Kidney (tissue), 22 donors: Measurements from ENCODE around the gene FAM98C. TPM values are rescaled to one million over a fixed set of nuclear protein-coding genes. Genes with fewer than 3 reads are reported as not detected.

Experiments used
- DNase-seq, 5 donors: peaks; one replicate each; pipeline ENCODE4 v3.0.0-alpha.2; 2013 to 2020
- FAIRE-seq: peaks from 2 replicates; lab custom pipeline; 2012; peaks lifted over from hg19 to GRCh38; lab: Jason Lieb, UNC
- H3K27ac ChIP-seq, 2 donors: one replicate each; pipeline ENCODE4 v1.7.0; 2013; ENCODE audit warnings: low read depth in 2 of 2, low read length in 2 of 2, inconsistent platforms in 1 of 2
- H3K27me3 ChIP-seq: one replicate; pipeline ENCODE4 v1.7.1; 2013; ENCODE audit warnings: low read length, inconsistent platforms; ENCODE audit not compliant: control insufficient read depth, insufficient read depth
- H3K36me3 ChIP-seq, 3 donors: one replicate each; pipeline versions ENCODE4 v1.7.0 to v1.7.1; 2013; ENCODE audit warnings: low read length in 3 of 3, control low read depth in 1 of 3, inconsistent platforms in 1 of 3; ENCODE audit not compliant: insufficient read depth in 3 of 3, control insufficient read depth in 2 of 3
- H3K4me1 ChIP-seq, 3 donors: one replicate each; pipeline versions ENCODE4 v1.7.0 to v1.7.1; 2013; ENCODE audit warnings: low read length in 3 of 3, inconsistent platforms in 1 of 3, low read depth in 1 of 3; ENCODE audit not compliant: control insufficient read depth in 2 of 3, insufficient read depth in 2 of 3
- H3K4me3 ChIP-seq, 3 donors: one replicate each; pipeline versions ENCODE4 v1.7.0 to v1.8.1; 2013; ENCODE audit warnings: low read length in 3 of 3, control low read depth in 1 of 3, inconsistent platforms in 1 of 3
- H3K9ac ChIP-seq, 3 donors: one replicate each; pipeline versions ENCODE4 v1.7.0 to v1.7.1; 2013; ENCODE audit warnings: low read length in 3 of 3, control low read depth in 1 of 3, inconsistent platforms in 1 of 3
- H3K9me3 ChIP-seq, 3 donors: one replicate each; pipeline versions ENCODE4 v1.7.0 to v1.7.1; 2013; ENCODE audit warnings: low read length in 3 of 3, control low read depth in 1 of 3, inconsistent platforms in 1 of 3; ENCODE audit not compliant: control insufficient read depth in 2 of 3, insufficient read depth in 1 of 3
- CTCF ChIP-seq: IDR thresholded peaks from 3 replicates; pipeline ENCODE4 v1.5.1; 2012; ENCODE audit warnings: mild to moderate bottlenecking, moderate library complexity, borderline replicate concordance; ENCODE audit not compliant: insufficient read depth; ENCODE audit errors: extremely low read depth
- intact Hi-C: fragments of 100-400 bp; cut with DNase I; formaldehyde crosslinking; loops from one replicate; pipeline ENCODE4 v1.11.1; 2022
- long read RNA-seq, 10 donors: library from polyadenylated mRNA in 1 of 10; unstranded in 1 of 10; transcript quantifications; one replicate each; pipeline ENCODE4 v2.0.0 and lab custom pipeline, GENCODE V29; 2021 to 2026
- polyA plus RNA-seq: library from polyadenylated mRNA; stranded (reverse); fragments of 350-450 nt; fragmentation: Illumina TruSeq; extraction: RNeasy Lipid Tissue Mini Kit (QIAGEN cat#74804); gene quantifications from one replicate; pipeline ENCODE4 v1.2.3, GENCODE V29; 2014; ENCODE audit warnings: low read depth, low replicate concordance; ENCODE audit not compliant: insufficient read depth
- total RNA-seq: library from RNA; stranded (reverse); fragmentation: NEBNext Ultra II Directional; extraction: Animal tissue kit (Norgen Biotek cat#: 25700); gene quantifications from one replicate; pipeline ENCODE4 v1.2.1, GENCODE V29; 2021
- donor health status: control.
- donor health status: control.
- donor health status: control.
- donor health status: control.
- donor health status: control.
- donor health status: DM: yes; HTN: yes; CAD: no.
- donor health status: Normal renal cell carcinoma (clear cell type).

Gene FAM98C
- total RNA-seq (22.3 TPM), polyA plus RNA-seq (25.2 TPM)
- long read RNA-seq, donor 1, partial matches to known transcripts = 0 of 4 reads
- long read RNA-seq, donor 1, other reads (novel, unspliced or antisense) = 0 of 4 reads
- long read RNA-seq, donor 2, full-length matches to known transcripts = 8 of 8 reads
- long read RNA-seq, donor 2, partial matches to known transcripts = 0 of 8 reads
- long read RNA-seq, donor 2, other reads (novel, unspliced or antisense) = 0 of 8 reads
- long read RNA-seq, donor 3, transcript FAM98C-201 (8 exons, 1,271 nt) = major isoform, 5 of 5 reads
- long read RNA-seq, donor 3, partial matches to known transcripts = 0 of 5 reads
- long read RNA-seq, donor 3, other reads (novel, unspliced or antisense) = 0 of 5 reads
- long read RNA-seq, donor 4, partial matches to known transcripts = 0 of 2 reads
- long read RNA-seq, donor 4, other reads (novel, unspliced or antisense) = 0 of 2 reads
- long read RNA-seq, donor 5 = 0 reads
- long read RNA-seq, donor 6, transcript FAM98C-201 (8 exons, 1,271 nt) = major isoform, 9 of 15 reads
- long read RNA-seq, donor 6, partial matches to known transcripts = 5 of 15 reads
- long read RNA-seq, donor 6, other reads (novel, unspliced or antisense) = 0 of 15 reads
- long read RNA-seq, donor 7, transcript FAM98C-201 (8 exons, 1,271 nt) = major isoform, 8 of 25 reads
- long read RNA-seq, donor 7, partial matches to known transcripts = 12 of 25 reads
- long read RNA-seq, donor 7, other reads (novel, unspliced or antisense) = 5 of 25 reads
- long read RNA-seq, donor 8, transcript FAM98C-201 (8 exons, 1,271 nt) = major isoform, 5 of 5 reads
- long read RNA-seq, donor 8, partial matches to known transcripts = 0 of 5 reads
- long read RNA-seq, donor 8, other reads (novel, unspliced or antisense) = 0 of 5 reads
- long read RNA-seq, donor 9, partial matches to known transcripts = 0 of 2 reads
- long read RNA-seq, donor 9, other reads (novel, unspliced or antisense) = 0 of 2 reads
- long read RNA-seq, donor 10, transcript FAM98C-201 (8 exons, 1,271 nt) = major isoform, 6 of 25 reads
- long read RNA-seq, donor 10, partial matches to known transcripts = 15 of 25 reads
- long read RNA-seq, donor 10, other reads (novel, unspliced or antisense) = 0 of 25 reads

- DNase-seq (peak; percentile 98 to 99 (median 99)), FAIRE-seq (no peak)
- H3K9me3 ChIP-seq = no peaks in the 10 kb centered on the region
- H3K36me3 ChIP-seq = peaks cover 0 to 7% (median 4%) of the 10 kb centered on the region in 3 donors
- intact Hi-C loops = no loop called here
- H3K4me1 ChIP-seq = no peaks in the 10 kb centered on the region
- H3K4me3 ChIP-seq = peak within 1 kb of the TSS; percentile 54 to 76 (median 74)
- TF ChIP-seq CTCF = peak; percentile 95
- peak within 1 kb of the TSS; percentile 60 to 82 for H3K27ac ChIP-seq
- H3K27me3 ChIP-seq = no peaks in the 10 kb centered on the region
- H3K9ac ChIP-seq = peak within 1 kb of the TSS; percentile 36 to 73 (median 65)
These were observed at the start of gene FAM98C for GRCh38 chr19:38402967-38403674. Gene FAM98C, plus strand, starts transcription at chr19:38403093. Its CDS starts 61 bp downstream, at chr19:38403154.

GRCh38 chr19:38355728-38356725 is 46.9 kb upstream of the FAM98C start:
- no peak overlapping the region for H3K27ac ChIP-seq
- H3K9ac ChIP-seq = no peak overlapping the region
- FAIRE-seq = no peak
- no peaks in the 10 kb centered on the region for H3K9me3 ChIP-seq
- peaks cover 4% of the 10 kb centered on the region for H3K27me3 ChIP-seq
- TF ChIP-seq CTCF = no peak
- no peaks in the 10 kb centered on the region for H3K36me3 ChIP-seq
- no peak overlapping the region for H3K4me3 ChIP-seq
- no peaks in the 10 kb centered on the region for H3K4me1 ChIP-seq
- intact Hi-C loops = no loop called here
- peak in 1 of 5 donors; percentile 58 for DNase-seq
